NCI-H774 (cell line): ENCODE results near the gene IZUMO4.

Source experiments
- DNase-seq: peaks from one replicate; lab custom pipeline; 2025; lab: John Stamatoyannopoulos, UW

IZUMO4 gene

GRCh38 chr19:2148482-2149135 is 51.9 kb downstream of the IZUMO4 start:
- no peak for DNase-seq
